Esophagus squamous epithelium (tissue), 5 donors: ENCODE data around the gene PARD3. TPM values are rescaled to one million over a fixed set of nuclear protein-coding genes. Genes with fewer than 3 reads are reported as not detected.

Experiments
- DNase-seq: peaks from one replicate; lab custom pipeline; 2025; lab: John Stamatoyannopoulos, UW
- H3K27ac ChIP-seq, 4 donors: fragments of 200-600 bp; sonication (generic); one replicate each; pipeline ENCODE4 v1.5.1; 2016 to 2019; ENCODE audit warnings: mild to moderate bottlenecking in 1 of 4
- H3K27me3 ChIP-seq, 4 donors: fragments of 200-600 bp; sonication (generic); 1 replicate in 3 of 4; 2 replicates in 1 of 4; pipeline versions ENCODE4 v1.5.1 to v1.6.0; 2017 to 2021; ENCODE audit warnings: antibody characterized with exemption in 1 of 4
- H3K36me3 ChIP-seq, 3 donors: fragments of 200-600 bp; sonication (generic); one replicate each; pipeline ENCODE4 v1.5.1; 2016 to 2019
- H3K4me1 ChIP-seq, 3 donors: fragments of 200-600 bp; sonication (generic); one replicate each; pipeline ENCODE4 v1.5.1; 2017 to 2019
- H3K4me3 ChIP-seq, 4 donors: fragments of 200-600 bp; sonication (generic); 1 replicate in 3 of 4; 2 replicates in 1 of 4; pipeline ENCODE4 v1.5.1; 2016 to 2019; ENCODE audit warnings: mild to moderate bottlenecking in 2 of 4, moderate library complexity in 1 of 4
- H3K9me3 ChIP-seq, 3 donors: fragments of 200-600 bp; sonication (generic); one replicate each; pipeline ENCODE4 v1.5.1; 2016 to 2019
- CTCF ChIP-seq, 6 experiments: fragments of 450-650 bp in 4 of 6; fragments of 200-600 bp in 2 of 6; sonication (generic) in 2 of 6; IDR thresholded peaks; one replicate each; pipeline ENCODE4 v1.5.1; 2016 to 2019; ENCODE audit warnings: antibody characterized with exemption in 6 of 6, mild to moderate bottlenecking in 4 of 6, moderate library complexity in 4 of 6
- POLR2A ChIP-seq, 4 donors: fragments of 450-650 bp; IDR thresholded peaks; one replicate each; pipeline ENCODE4 v1.6.1; 2017; ENCODE audit warnings: antibody characterized with exemption in 4 of 4, mild to moderate bottlenecking in 4 of 4, moderate library complexity in 3 of 4
- WGBS, 2 donors: methylation state at CpG; one replicate each; pipeline ENCODE4 v1.1.5; 2018; 5-methylcytosine and 5-hydroxymethylcytosine counted together
- intact Hi-C: fragments of 100-400 bp; cut with DNase I; formaldehyde crosslinking; loops from one replicate; pipeline ENCODE4 v1.15.0; 2022
- total RNA-seq, 4 donors: library from RNA; depleted of rRNA; stranded (reverse); fragments of >200 nt; gene quantifications; one replicate each; pipeline ENCODE4 v1.1.0, GENCODE V29; 2016
- donor health status: DM: yes; HTN: yes; CAD: no.

PARD3 gene
- total RNA-seq, 4 donors from 2014 or later = 57.3 to 114 (median 81.7) TPM

- 85 to 90% methylated on average over 15 of the region's 15 CpGs for WGBS, 2 donors
- no peaks in the 10 kb centered on the region for H3K9me3 ChIP-seq
- peaks cover 0 to 29% (median 6%) of the 10 kb centered on the region in 3 donors for H3K4me1 ChIP-seq
- no peak overlapping the region for H3K27ac ChIP-seq
- DNase-seq = no peak
- no peak overlapping the region for H3K4me3 ChIP-seq
- no peak for TF ChIP-seq POLR2A (IDR thresholded peaks at IDR 0.05)
- no peak for TF ChIP-seq CTCF (IDR thresholded peaks at IDR 0.05)
- intact Hi-C loops = no loop called here
- H3K36me3 ChIP-seq = no peaks in the 10 kb centered on the region
- no peaks in the 10 kb centered on the region for H3K27me3 ChIP-seq
These were observed 631.9 kb downstream of the PARD3 start for GRCh38 chr10:34183016-34183796.

- Histone ChIP-seq H3K27ac (no peak overlapping the region), H3K27me3 (no peaks in the 10 kb centered on the region), H3K36me3 (no peaks in the 10 kb centered on the region), H3K4me1 (peaks cover 0 to 29% (median 6%) of the 10 kb centered on the region in 3 donors), H3K9me3 (no peaks in the 10 kb centered on the region), H3K4me3 (peak overlapping the region in 1 of 4 donors; percentile 3)
- intact Hi-C loops = no loop called here
- 42 to 49% methylated on average over 10 of the region's 10 CpGs for WGBS, 2 donors
- TF ChIP-seq POLR2A (IDR thresholded peaks at IDR 0.05) = no peak
- TF ChIP-seq CTCF (IDR thresholded peaks at IDR 0.05) = no peak
- DNase-seq = no peak
These were observed 633.4 kb downstream of the PARD3 start for GRCh38 chr10:34181553-34182300.

DNA sequence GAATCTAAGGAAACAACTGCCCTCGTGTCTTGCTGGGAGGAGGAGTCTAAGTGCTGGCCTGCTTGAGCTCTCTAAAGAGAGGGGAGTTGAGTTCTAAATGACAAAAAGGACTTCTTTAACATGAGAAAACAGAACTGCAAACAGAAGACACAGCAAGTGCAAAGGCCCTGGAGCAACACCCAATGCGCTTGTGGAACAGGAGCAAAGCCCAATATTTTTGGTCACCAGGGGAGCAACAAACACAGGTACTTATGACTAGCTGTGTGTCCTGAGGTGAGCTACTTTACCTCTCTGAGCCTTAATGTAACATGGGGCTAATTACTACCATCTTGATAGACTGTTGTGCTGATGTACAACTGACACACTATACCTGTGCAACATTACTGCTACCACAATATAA, 634.3 kb downstream of the PARD3 start:
- intact Hi-C loops = no loop called here
- DNase-seq = no peak
- 77 to 86% methylated on average over 2 of the region's 2 CpGs for WGBS, 2 donors
- no peaks in the 10 kb centered on the region for H3K27me3 ChIP-seq
- no peak for TF ChIP-seq POLR2A (IDR thresholded peaks at IDR 0.05)
- no peak for TF ChIP-seq CTCF (IDR thresholded peaks at IDR 0.05)
- no peak overlapping the region for H3K27ac ChIP-seq
- no peaks in the 10 kb centered on the region for H3K36me3 ChIP-seq
- H3K4me1 ChIP-seq = peaks cover 0 to 24% (median 6%) of the 10 kb centered on the region in 3 donors
- H3K4me3 ChIP-seq = no peak overlapping the region
- H3K9me3 ChIP-seq = no peaks in the 10 kb centered on the region

GRCh38 chr10:34179280-34179679, 635.8 kb downstream of the PARD3 start:
- no peak overlapping the region for H3K4me3 ChIP-seq
- WGBS, 2 donors = 72 to 78% methylated on average over 3 of the region's 3 CpGs
- no peak overlapping the region for H3K27ac ChIP-seq
- DNase-seq = no peak
- no peaks in the 10 kb centered on the region for H3K9me3 ChIP-seq
- peaks cover 0 to 12% (median 0%) of the 10 kb centered on the region in 3 donors for H3K4me1 ChIP-seq
- no peak for TF ChIP-seq CTCF (IDR thresholded peaks at IDR 0.05)
- no peak for TF ChIP-seq POLR2A (IDR thresholded peaks at IDR 0.05)
- H3K27me3 ChIP-seq = no peaks in the 10 kb centered on the region
- no peaks in the 10 kb centered on the region for H3K36me3 ChIP-seq
- intact Hi-C loops = no loop called here

- Histone ChIP-seq H3K36me3 (no peaks in the 10 kb centered on the region), H3K27me3 (no peaks in the 10 kb centered on the region), H3K9me3 (no peaks in the 10 kb centered on the region), H3K4me3 (no peak overlapping the region), H3K4me1 (peaks cover 0 to 12% (median 0%) of the 10 kb centered on the region in 3 donors), H3K27ac (no peak overlapping the region)
- intact Hi-C loops = no loop called here
- no peak for DNase-seq
- 76 to 83% methylated on average over 3 of the region's 3 CpGs for WGBS, 2 donors
- TF ChIP-seq POLR2A (IDR thresholded peaks at IDR 0.05) (no peak), CTCF (IDR thresholded peaks at IDR 0.05) (no peak)
These were observed 636.3 kb downstream of the PARD3 start for GRCh38 chr10:34178756-34179155.
